ENCODE data around the gene TMCO4.

TMCO4 gene

GRCh38 chr1:19771350-19771749, 28.4 kb downstream of the TMCO4 start:
- no peak overlapping the region for H3K4me3 ChIP-seq (ENCODE audit: low read depth, low read length)
- no peak for TF ChIP-seq CTCF (IDR thresholded peaks at IDR 0.05; ENCODE audit: low read depth, low read length)
- in situ Hi-C loops (cut with HindIII; ENCODE audit: low sequenced_read_pairs): no loop called here
- DNase-seq (ENCODE audit: low read depth, low spot score): no peak

- no peak overlapping the region for H3K4me3 ChIP-seq (ENCODE audit: low read depth, low read length)
- no peak for DNase-seq (ENCODE audit: low read depth, low spot score)
- TF ChIP-seq CTCF (IDR thresholded peaks at IDR 0.05; ENCODE audit: low read depth, low read length): no peak
- in situ Hi-C loops (cut with HindIII; ENCODE audit: low sequenced_read_pairs): no loop called here
Observed at GRCh38 chr1:19770436-19771190, 29.1 kb downstream of the TMCO4 start.

GRCh38 chr1:19769211-19769932, 30.3 kb downstream of the TMCO4 start:
- in situ Hi-C loops (cut with HindIII; ENCODE audit: low sequenced_read_pairs): no loop called here
- TF ChIP-seq CTCF (IDR thresholded peaks at IDR 0.05; ENCODE audit: low read depth, low read length): no peak
- DNase-seq (ENCODE audit: low read depth, low spot score): no peak
- H3K4me3 ChIP-seq (ENCODE audit: low read depth, low read length): no peak overlapping the region

- DNase-seq (ENCODE audit: low read depth, low spot score): peak; percentile 85
- in situ Hi-C loops (cut with HindIII; ENCODE audit: low sequenced_read_pairs): no loop called here
- no peak for TF ChIP-seq CTCF (IDR thresholded peaks at IDR 0.05; ENCODE audit: low read depth, low read length)
- no peak overlapping the region for H3K4me3 ChIP-seq (ENCODE audit: low read depth, low read length)
Observed at GRCh38 chr1:19768353-19769210, 31.1 kb downstream of the TMCO4 start.

- DNase-seq (ENCODE audit: low read depth, low spot score): peak; percentile 95
- H3K4me3 ChIP-seq (ENCODE audit: low read depth, low read length): no peak overlapping the region
- TF ChIP-seq CTCF (IDR thresholded peaks at IDR 0.05; ENCODE audit: low read depth, low read length): no peak
- in situ Hi-C loops (cut with HindIII; ENCODE audit: low sequenced_read_pairs): no loop called here
Observed at GRCh38 chr1:19765623-19766022, 34.1 kb downstream of the TMCO4 start.

GRCh38 chr1:19764848-19765247, 34.9 kb downstream of the TMCO4 start:
- peak; percentile 93 for DNase-seq (ENCODE audit: low read depth, low spot score)
- in situ Hi-C loops (cut with HindIII; ENCODE audit: low sequenced_read_pairs): no loop called here
- TF ChIP-seq CTCF (IDR thresholded peaks at IDR 0.05; ENCODE audit: low read depth, low read length): no peak
- H3K4me3 ChIP-seq (ENCODE audit: low read depth, low read length): no peak overlapping the region

Measured in astrocyte of the spinal cord (primary cell).